Measurements from ENCODE around the gene ANTXR1.

DNA sequence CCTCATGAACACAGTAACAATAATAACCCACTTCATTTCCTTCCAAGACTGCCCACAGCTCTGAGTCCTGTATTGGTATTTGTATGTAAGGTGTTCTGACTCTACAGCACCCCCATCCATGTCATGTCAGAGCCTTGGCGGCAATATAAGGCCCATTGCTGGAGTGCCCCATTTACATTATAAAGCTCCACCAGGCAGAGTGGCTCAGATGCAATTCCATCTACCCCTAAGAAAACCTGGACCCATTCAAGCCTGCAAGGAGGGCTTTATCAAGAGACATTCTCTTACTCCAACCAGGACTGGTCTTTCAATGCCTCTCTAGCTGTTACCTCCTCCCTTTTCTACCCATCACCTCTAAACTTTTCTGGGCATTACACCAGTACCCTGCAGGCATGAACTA is 101.6 kb downstream of the ANTXR1 start:
- TF ChIP-seq, protein P1, sequence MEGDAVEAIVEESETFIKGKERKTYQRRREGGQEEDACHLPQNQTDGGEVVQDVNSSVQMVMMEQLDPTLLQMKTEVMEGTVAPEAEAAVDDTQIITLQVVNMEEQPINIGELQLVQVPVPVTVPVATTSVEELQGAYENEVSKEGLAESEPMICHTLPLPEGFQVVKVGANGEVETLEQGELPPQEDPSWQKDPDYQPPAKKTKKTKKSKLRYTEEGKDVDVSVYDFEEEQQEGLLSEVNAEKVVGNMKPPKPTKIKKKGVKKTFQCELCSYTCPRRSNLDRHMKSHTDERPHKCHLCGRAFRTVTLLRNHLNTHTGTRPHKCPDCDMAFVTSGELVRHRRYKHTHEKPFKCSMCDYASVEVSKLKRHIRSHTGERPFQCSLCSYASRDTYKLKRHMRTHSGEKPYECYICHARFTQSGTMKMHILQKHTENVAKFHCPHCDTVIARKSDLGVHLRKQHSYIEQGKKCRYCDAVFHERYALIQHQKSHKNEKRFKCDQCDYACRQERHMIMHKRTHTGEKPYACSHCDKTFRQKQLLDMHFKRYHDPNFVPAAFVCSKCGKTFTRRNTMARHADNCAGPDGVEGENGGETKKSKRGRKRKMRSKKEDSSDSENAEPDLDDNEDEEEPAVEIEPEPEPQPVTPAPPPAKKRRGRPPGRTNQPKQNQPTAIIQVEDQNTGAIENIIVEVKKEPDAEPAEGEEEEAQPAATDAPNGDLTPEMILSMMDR (IDR thresholded peaks at IDR 0.05): no peak
- no peak for TF ChIP-seq POLR2A (IDR thresholded peaks at IDR 0.05)
